HFFc6 (cell line): ENCODE results near the gene PRPF6. TPM values are rescaled to one million over a fixed set of nuclear protein-coding genes. Genes with fewer than 3 reads are reported as not detected.

Source experiments
- DNase-seq: peaks from one replicate; pipeline ENCODE4 v3.0.0-alpha.2; 2018
- H3K27ac Mint-ChIP-seq: 2 replicates; pipeline ENCODE4 v1.8.0; 2020; ENCODE audit warnings: mild to moderate bottlenecking, mixed read lengths
- H3K27me3 Mint-ChIP-seq: 2 replicates; pipeline ENCODE4 v1.8.0; 2021; ENCODE audit warnings: mild to moderate bottlenecking, moderate library complexity, mixed read lengths; ENCODE audit not compliant: insufficient read depth
- H3K36me3 Mint-ChIP-seq: 2 replicates; pipeline ENCODE4 v1.8.0; 2021; ENCODE audit warnings: low read depth, mixed read lengths
- H3K4me1 Mint-ChIP-seq: 2 replicates; pipeline ENCODE4 v1.8.0; 2020; ENCODE audit warnings: low read depth, mixed read lengths
- H3K4me3 Mint-ChIP-seq: 2 replicates; pipeline ENCODE4 v1.8.0; 2020; ENCODE audit warnings: mild to moderate bottlenecking, moderate library complexity, mixed read lengths
- H3K9me3 Mint-ChIP-seq: 2 replicates; pipeline ENCODE4 v1.8.0; 2020; ENCODE audit warnings: mild to moderate bottlenecking, mixed read lengths
- CTCF ChIP-seq: fragments of 200-600 bp; sonication (generic); IDR thresholded peaks from 2 replicates; pipeline ENCODE4 v1.5.0; 2021; ENCODE audit warnings: antibody characterized with exemption, mild to moderate bottlenecking
- total RNA-seq, 6 experiments: library from RNA; stranded (reverse); fragmentation: NEBNext Ultra II Directional; extraction: Animal tissue kit (Norgen Biotek cat#: 25700); gene quantifications; 2 replicates in 1 of 6; 3 replicates in 5 of 6; pipeline ENCODE4 v1.2.3, GENCODE V29; 2021

Gene PRPF6
- total RNA-seq, 6 experiments from 2014 or later, result 70.7 to 73.2 (median 72.9) TPM

- no peaks in the 10 kb centered on the region for H3K9me3 Mint-ChIP-seq
- TF ChIP-seq CTCF, result no peak
- H3K4me3 Mint-ChIP-seq, result peak overlapping the region; percentile 92
- no peak for DNase-seq
- no peaks in the 10 kb centered on the region for H3K36me3 Mint-ChIP-seq
- peaks cover 50% of the 10 kb centered on the region for H3K4me1 Mint-ChIP-seq
- peaks cover 4% of the 10 kb centered on the region for H3K27me3 Mint-ChIP-seq
- peak overlapping the region; percentile 80 for H3K27ac Mint-ChIP-seq
Observed at GRCh38 chr20:64062276-64062595, 81.3 kb downstream of the PRPF6 start.

- Mint-ChIP-seq H3K27me3 (peaks cover 4% of the 10 kb centered on the region), H3K27ac (peak within 1 kb of the TSS; percentile 89), H3K9me3 (no peaks in the 10 kb centered on the region), H3K36me3 (no peaks in the 10 kb centered on the region), H3K4me1 (peaks cover 52% of the 10 kb centered on the region), H3K4me3 (peak within 1 kb of the TSS; percentile 92)
- no peak for TF ChIP-seq CTCF
- peak; percentile 94 for DNase-seq
Observed at GRCh38 chr20:64062596-64063388, 81.9 kb downstream of the PRPF6 start, which contains the start of gene TCEA2. TCEA2 (plus strand) TSS chr20:64063198; CDS start chr20:64063313, 115 bp downstream.

GRCh38 chr20:64063389-64064144 is 82.6 kb downstream of the PRPF6 start:
- H3K27ac Mint-ChIP-seq, result peak overlapping the region; percentile 89
- DNase-seq, result no peak
- H3K27me3 Mint-ChIP-seq, result peaks cover 4% of the 10 kb centered on the region
- TF ChIP-seq CTCF, result no peak
- no peaks in the 10 kb centered on the region for H3K9me3 Mint-ChIP-seq
- H3K36me3 Mint-ChIP-seq, result no peaks in the 10 kb centered on the region
- peak overlapping the region; percentile 92 for H3K4me3 Mint-ChIP-seq
- peaks cover 46% of the 10 kb centered on the region for H3K4me1 Mint-ChIP-seq

GRCh38 chr20:64064145-64064698 is 83.3 kb downstream of the PRPF6 start:
- peaks cover 4% of the 10 kb centered on the region for H3K27me3 Mint-ChIP-seq
- peak overlapping the region; percentile 92 for H3K4me3 Mint-ChIP-seq
- H3K9me3 Mint-ChIP-seq, result no peaks in the 10 kb centered on the region
- H3K27ac Mint-ChIP-seq, result peak overlapping the region; percentile 89
- TF ChIP-seq CTCF, result no peak
- peaks cover 44% of the 10 kb centered on the region for H3K4me1 Mint-ChIP-seq
- no peaks in the 10 kb centered on the region for H3K36me3 Mint-ChIP-seq
- DNase-seq, result peak; percentile 69

GRCh38 chr20:64065062-64065973 is 84.4 kb downstream of the PRPF6 start:
- H3K36me3 Mint-ChIP-seq, result no peaks in the 10 kb centered on the region
- no peaks in the 10 kb centered on the region for H3K9me3 Mint-ChIP-seq
- no peak for TF ChIP-seq CTCF
- H3K4me3 Mint-ChIP-seq, result peak overlapping the region; percentile 57; the same call in 1 of the 2 replicates
- peak overlapping the region; percentile 81 for H3K27ac Mint-ChIP-seq
- DNase-seq, result no peak
- peaks cover 1% of the 10 kb centered on the region for H3K27me3 Mint-ChIP-seq
- peaks cover 44% of the 10 kb centered on the region for H3K4me1 Mint-ChIP-seq
